ENCODE data around the gene FBXL19.

GRCh38 chr16:30886145-30886544 is 37.2 kb upstream of the FBXL19 start:
- TF ChIP-seq CTCF (IDR thresholded peaks at IDR 0.05) = no peak
- TF ChIP-seq NR2C2 (CRISPR knock-in tag; IDR thresholded peaks at IDR 0.05) = no peak
- TF ChIP-seq MYBL2 (CRISPR knock-in tag; IDR thresholded peaks at IDR 0.05) = no peak
- no peak for TF ChIP-seq PRDM15 (CRISPR knock-in tag; IDR thresholded peaks at IDR 0.05)
- TF ChIP-seq NFYB (CRISPR knock-in tag; conservative IDR thresholded peaks at IDR 0.05; ENCODE audit: low read depth) = no peak
- TF ChIP-seq ETV6 (CRISPR knock-in tag; IDR thresholded peaks at IDR 0.05) = no peak
- no peak for TF ChIP-seq ZSCAN18 (CRISPR knock-in tag; IDR thresholded peaks at IDR 0.05)
- TF ChIP-seq ATF1 (CRISPR knock-in tag; IDR thresholded peaks at IDR 0.05) = no peak
- TF ChIP-seq ZNF671 (CRISPR knock-in tag; IDR thresholded peaks at IDR 0.05) = no peak

Data from WTC11 (cell line).